K562 (cell line): Measurements from ENCODE around the gene YAP1. TPM values are rescaled to one million over a fixed set of nuclear protein-coding genes. Genes with fewer than 3 reads are reported as not detected.

Source experiments
- ATAC-seq: fragments of 200-7000 bp; cut with Tn5 transposase; 3 replicates; pipeline ENCODE4 v1.9.1; 2020; ENCODE audit warnings: moderate library complexity
- BruUV-seq: library from RNA; stranded (reverse); fragments of 400-500 nt; replicated peaks from 2 replicates; lab custom pipeline; 2021; lab: Mats Ljungman, UMichigan
- CTCF ChIA-PET: fragments of 300-600 bp; formaldehyde crosslinking; extraction: SDS; loops from one replicate; lab custom pipeline; 2021; ENCODE audit warnings: low intra/inter-chr PET ratio; lab: Yijun Ruan, JAX
- POLR2A ChIA-PET: fragments of 300-600, 350-650 bp; sonication (Branson Sonifier 250); formaldehyde crosslinking; extraction: SDS; loops from one replicate; lab custom pipeline; 2021; ENCODE audit warnings: antibody characterized with exemption, inconsistent platforms; lab: Yijun Ruan, JAX
- DNase-seq, 4 experiments: peaks; one replicate each; pipeline versions ENCODE4 v3.0.0 to v3.0.0-alpha.2; 2011 to 2018; ENCODE audit warnings: low spot score in 3 of 4, mixed read lengths in 3 of 4; ENCODE audit errors: extremely low read depth in 1 of 4
- FAIRE-seq: peaks from 2 replicates; lab custom pipeline; 2011; peaks lifted over from hg19 to GRCh38; lab: Jason Lieb, UNC
- H2AFZ ChIP-seq: 2 replicates; pipeline ENCODE4 v1.6.0; 2011; ENCODE audit warnings: low read depth, low read length, control low read depth, inconsistent platforms
- H3K27ac ChIP-seq: fragments of 200-600 bp; 3 replicates; pipeline ENCODE4 v1.8.0; 2011; ENCODE audit warnings: low read depth, mild to moderate bottlenecking, control low read depth, inconsistent platforms, low read length, moderate library complexity, mixed read lengths; ENCODE audit errors: extremely low read depth
- H3K27me3 ChIP-seq, 2 experiments: fragments of 300-600 bp in 1 of 2; 2 replicates in 1 of 2; 3 replicates in 1 of 2; pipeline versions ENCODE4 v1.6.0 to v1.8.0; 2011; ENCODE audit warnings: inconsistent platforms in 2 of 2, low read length in 2 of 2, mild to moderate bottlenecking in 1 of 2, mixed read lengths in 1 of 2, moderate library complexity in 1 of 2; ENCODE audit not compliant: control insufficient read depth in 2 of 2, insufficient read depth in 2 of 2
- H3K36me3 ChIP-seq: fragments of 300-600 bp; 3 replicates; pipeline ENCODE4 v1.8.0; 2011; ENCODE audit warnings: mild to moderate bottlenecking, low read length, inconsistent platforms; ENCODE audit not compliant: control insufficient read depth, insufficient read depth
- H3K4me1 ChIP-seq, 2 experiments: fragments of 200-600 bp in 1 of 2; replicated peaks in 1 of 2; 2 replicates in 1 of 2; 3 replicates in 1 of 2; pipeline versions ENCODE4 v1.5.1 to v1.8.0; 2011; ENCODE audit warnings: inconsistent platforms in 2 of 2, low read length in 2 of 2, mild to moderate bottlenecking in 1 of 2, mixed read lengths in 1 of 2, moderate library complexity in 1 of 2; ENCODE audit not compliant: control insufficient read depth in 2 of 2, insufficient read depth in 2 of 2
- H3K4me2 ChIP-seq: 2 replicates; pipeline ENCODE4 v1.6.1; 2011; ENCODE audit warnings: low read length, control low read depth, inconsistent platforms, mixed read lengths; ENCODE audit not compliant: insufficient read depth
- H3K4me3 ChIP-seq: fragments of 200-600 bp; sonication (generic), shearing (Covaris generic); 2 replicates; pipeline ENCODE4 v1.5.1; 2016; ENCODE audit warnings: control low read depth, inconsistent platforms
- H3K79me2 ChIP-seq: fragments of 200-600 bp; 3 replicates; pipeline ENCODE4 v1.8.0; 2011; ENCODE audit warnings: low read length, inconsistent platforms; ENCODE audit not compliant: control insufficient read depth, insufficient read depth
- H3K9ac ChIP-seq, 2 experiments: 2 replicates each; pipeline versions ENCODE4 v1.6.0 to v1.6.1; 2011; ENCODE audit warnings: low read depth in 2 of 2, low read length in 2 of 2, control low read depth in 1 of 2, inconsistent platforms in 1 of 2, mild to moderate bottlenecking in 1 of 2, mixed read lengths in 1 of 2; ENCODE audit not compliant: insufficient read depth in 1 of 2
- H3K9me1 ChIP-seq: one replicate; pipeline ENCODE4 v1.6.0; 2011; ENCODE audit warnings: inconsistent platforms, mild to moderate bottlenecking, low read length, moderate library complexity; ENCODE audit not compliant: control insufficient read depth, insufficient read depth
- H3K9me3 ChIP-seq: replicated peaks from 2 replicates; pipeline ENCODE4 v1.5.1; 2011; ENCODE audit warnings: low read depth, low read length, inconsistent platforms; ENCODE audit not compliant: control insufficient read depth, insufficient read depth
- H4K20me1 ChIP-seq: replicated peaks from 2 replicates; pipeline ENCODE4 v1.6.1; 2011; ENCODE audit warnings: low read length, inconsistent platforms, mixed read lengths; ENCODE audit not compliant: control insufficient read depth, insufficient read depth
- ATF6 ChIP-seq: sonication (generic); formaldehyde crosslinking; IDR thresholded peaks from 2 replicates; pipeline ENCODE4 v1.4.0; 2020; ENCODE audit warnings: mild to moderate bottlenecking, missing genetic modification reagents
- CBX1 ChIP-seq: sonication (generic); IDR thresholded peaks from 2 replicates; pipeline ENCODE4 v1.6.1; 2016; ENCODE audit warnings: antibody characterized with exemption, low read depth, mild to moderate bottlenecking
- CCAR2 ChIP-seq: fragments of 200-400 bp; formaldehyde crosslinking; IDR thresholded peaks from 2 replicates; pipeline ENCODE4 v1.6.1; 2017; ENCODE audit warnings: mild to moderate bottlenecking, low read depth, low read length
- DDX20 ChIP-seq: fragments of 450-650 bp; IDR thresholded peaks from 2 replicates; pipeline ENCODE4 v1.6.1; 2016; ENCODE audit warnings: missing genetic modification characterization, low read depth, mild to moderate bottlenecking, missing compliant biosample characterization, moderate library complexity
- ERF ChIP-seq: fragments of 450-650 bp; formaldehyde crosslinking; IDR thresholded peaks from 2 replicates; pipeline ENCODE4 v1.4.0; 2020; ENCODE audit warnings: mild to moderate bottlenecking, mixed read lengths
- HDGF ChIP-seq: fragments of 450-650 bp; IDR thresholded peaks from 2 replicates; pipeline ENCODE4 v1.6.1; 2016
- KHSRP ChIP-seq: fragments of 450-650 bp; IDR thresholded peaks from 2 replicates; pipeline ENCODE4 v1.6.1; 2017
- PKNOX1 ChIP-seq: fragments of 450-650 bp; IDR thresholded peaks from 2 replicates; pipeline ENCODE4 v1.6.1; 2016
- POLR2AphosphoS5 ChIP-seq: IDR thresholded peaks from 2 replicates; pipeline ENCODE4 v1.6.1; 2011; ENCODE audit warnings: mild to moderate bottlenecking, low read depth, low read length, moderate library complexity; ENCODE audit not compliant: control insufficient read depth, insufficient read depth
- RREB1 ChIP-seq: fragments of 250-450 bp; sonication (Bioruptor Pico); IDR thresholded peaks from 2 replicates; pipeline ENCODE4 v1.4.0; 2020
- SMARCB1 ChIP-seq: IDR thresholded peaks from 2 replicates; pipeline ENCODE4 v1.6.1; 2011; ENCODE audit warnings: improper control_type of control experiment, low read depth; ENCODE audit not compliant: insufficient read length
- TOE1 ChIP-seq, 2 experiments: fragments of 450-650 bp in 1 of 2; sonication (generic) in 1 of 2; formaldehyde crosslinking in 1 of 2; IDR thresholded peaks; 2 replicates each; pipeline versions ENCODE4 v1.7.1 to v1.8.0; 2016 to 2022; ENCODE audit warnings: borderline replicate concordance in 2 of 2, mild to moderate bottlenecking in 2 of 2, antibody characterized with exemption in 1 of 2, inconsistent platforms in 1 of 2, low read depth in 1 of 2, missing genetic modification reagents in 1 of 2, moderate library complexity in 1 of 2
- ZNF224 ChIP-seq: sonication (generic); formaldehyde crosslinking; IDR thresholded peaks from 2 replicates; pipeline ENCODE4 v1.8.0; 2022; ENCODE audit warnings: mild to moderate bottlenecking, missing genetic modification reagents
- ZNF561 ChIP-seq: fragments of 450-650 bp; formaldehyde crosslinking; conservative IDR thresholded peaks from 2 replicates; pipeline ENCODE4 v1.4.0; 2020; ENCODE audit warnings: mild to moderate bottlenecking, moderate library complexity
- ZNF583 ChIP-seq: fragments of 250-450 bp; sonication (Bioruptor Pico); IDR thresholded peaks from 2 replicates; pipeline ENCODE4 v1.4.0; 2020
- WGBS: fragments of 100-300 bp; shearing (Covaris generic); methylation state at CpG from one replicate; pipeline ENCODE4 v1.1.6; 2016; ENCODE audit warnings: low coverage, mixed read lengths; ENCODE audit not compliant: insufficient coverage; ENCODE audit errors: missing lambda C conversion rate; 5-methylcytosine and 5-hydroxymethylcytosine counted together
- in situ Hi-C: fragments of 300-500 bp; cut with MboI; formaldehyde crosslinking; loops from 4 replicates; pipeline ENCODE4 v1.15.0; 2018; ENCODE audit warnings: inconsistent platforms, mixed read lengths
- intact Hi-C: fragments of 100-400 bp; cut with micrococcal nuclease; formaldehyde crosslinking; loops from 2 replicates; pipeline ENCODE4 v1.14.2; 2022
- polyA plus RNA-seq, 8 experiments: library from polyadenylated mRNA; depleted of rRNA in 4 of 8; stranded (reverse) in 5 of 8; unstranded in 3 of 8; fragments of >200 nt; fragmentation: Nextera tagmentation in 2 of 8; fragmentation: Illumina TruSeq in 1 of 8; extraction: Ambion mirVana in 2 of 8; extraction: Trizol in 1 of 8; gene quantifications; 2 replicates each; pipeline versions ENCODE4 v1.2.1 to v1.2.3, GENCODE V29; 2011 to 2014; ENCODE audit warnings: inconsistent platforms in 1 of 8, missing spikeins in 1 of 8
- total RNA-seq, 7 experiments: library from RNA; depleted of rRNA in 6 of 7; stranded (reverse); fragments of >200 nt in 6 of 7; fragmentation: Illumina TruSeq in 2 of 7; extraction: Trizol in 2 of 7; gene quantifications; 2 replicates each; pipeline versions ENCODE4 v1.2.1 to v1.2.3, GENCODE V29; 2011 to 2021; ENCODE audit warnings: low replicate concordance in 1 of 7

The YAP1 gene
- total and polyA plus RNA-seq, 9 of the 15 experiments (the other 6 are each of a cell fraction or from before 2014, with no cell fraction given), result 0.18 TPM; not detected in 8

GRCh38 chr11:102202972-102203371 lies 92.7 kb downstream of the YAP1 start:
- Histone ChIP-seq H3K4me3 (no peak overlapping the region), H4K20me1 (no peaks in the 10 kb centered on the region), H3K79me2 (no peaks in the 10 kb centered on the region), H3K27me3 (no peaks in the 10 kb centered on the region), H3K9me3 (no peaks in the 10 kb centered on the region), H3K36me3 (no peaks in the 10 kb centered on the region), H3K27ac (no peak overlapping the region), H3K4me1 (no peaks in the 10 kb centered on the region), H3K9me1 (no peaks in the 10 kb centered on the region), H3K4me2 (no peak overlapping the region), H2AFZ (no peak overlapping the region), H3K9ac (no peak overlapping the region)
- BruUV-seq, result no TSS peak
- ATAC-seq, result no peak
- FAIRE-seq, result no peak
- CTCF ChIA-PET, result no interaction called here
- no peak for DNase-seq
- in situ Hi-C loops (no loop called here), intact Hi-C loops (no loop called here)
- POLR2A ChIA-PET, result interaction anchor here (1.0 kb wide), 1 partner anchor 443 kb away, joined by 3 read pairs; no protein-coding TSS in a partner anchor
- 2% methylated on average over 3 of the region's 3 CpGs for whole genome bisulfite sequencing
- TF ChIP-seq KHSRP, result no peak
- no peak for TF ChIP-seq RREB1 (CRISPR knock-in tag)
- TF ChIP-seq HDGF, result no peak
- no peak for TF ChIP-seq POLR2AphosphoS5
- no peak for TF ChIP-seq CCAR2
- TF ChIP-seq ZNF561 (CRISPR knock-in tag), result no peak
- no peak for TF ChIP-seq PKNOX1
- no peak for TF ChIP-seq ZNF583 (CRISPR knock-in tag)
- TF ChIP-seq TOE1 (IDR thresholded peaks at IDR 0.05; ENCODE audit: borderline replicate concordance), result no peak
- no peak for TF ChIP-seq TOE1 (CRISPR knock-in tag; IDR thresholded peaks at IDR 0.05; ENCODE audit: borderline replicate concordance, low read depth)
- no peak for TF ChIP-seq ZNF224 (CRISPR knock-in tag)
- no peak for TF ChIP-seq CBX1
- no peak for TF ChIP-seq ATF6 (CRISPR knock-in tag)
- no peak for TF ChIP-seq DDX20 (tag)
- TF ChIP-seq ERF, result no peak
- TF ChIP-seq SMARCB1, result no peak
